Ramos (cell line): ENCODE measurements around the gene DLG3.

ENCODE experiments used
- in situ Hi-C: fragments of 300-500 bp; cut with MboI; formaldehyde crosslinking; loops from one replicate; pipeline ENCODE4 v1.14.3; 2022; ENCODE audit warnings: low sequenced_read_pairs; ENCODE audit not compliant: unreplicated experiment

The DLG3 gene

GRCh38 chrX:70437011-70437410, 7.6 kb upstream of the DLG3 start:
- in situ Hi-C loops, result no loop called here

- in situ Hi-C loops, result no loop called here
These were observed 6.5 kb upstream of the DLG3 start for GRCh38 chrX:70437921-70438665.

GRCh38 chrX:70439016-70439415, 5.6 kb upstream of the DLG3 start:
- in situ Hi-C loops, result no loop called here

- in situ Hi-C loops, result no loop called here
These were observed 2.4 kb upstream of the DLG3 start for GRCh38 chrX:70442224-70442623.

- in situ Hi-C loops, result no loop called here
These were observed 466 bp downstream of the DLG3 start for GRCh38 chrX:70444946-70445656.

- in situ Hi-C loops, result no loop called here
These were observed 1.3 kb downstream of the DLG3 start for GRCh38 chrX:70445951-70446350.

GRCh38 chrX:70446380-70447350, 2.0 kb downstream of the DLG3 start:
- in situ Hi-C loops, result no loop called here

- in situ Hi-C loops, result no loop called here
These were observed 4.9 kb downstream of the DLG3 start for GRCh38 chrX:70449457-70449966.

GRCh38 chrX:70452143-70452733, 7.6 kb downstream of the DLG3 start:
- in situ Hi-C loops, result loop anchor here (25.0 kb wide), 2 partner anchors 485 to 735 kb away; partner anchors contain the start of gene SLC7A3

- in situ Hi-C loops, result loop anchor here (25.0 kb wide), 2 partner anchors 484 to 734 kb away; partner anchors contain the start of gene SLC7A3
These were observed 8.5 kb downstream of the DLG3 start for GRCh38 chrX:70453024-70453618.

GRCh38 chrX:70454441-70455365, 10.1 kb downstream of the DLG3 start:
- in situ Hi-C loops, result loop anchor here (25.0 kb wide), 2 partner anchors 483 to 733 kb away; partner anchors contain the start of gene SLC7A3

GRCh38 chrX:70455366-70456202, 10.9 kb downstream of the DLG3 start:
- in situ Hi-C loops, result loop anchor here (25.0 kb wide), 2 partner anchors 482 to 732 kb away; partner anchors contain the start of gene SLC7A3

GRCh38 chrX:70456256-70456655, 11.6 kb downstream of the DLG3 start:
- in situ Hi-C loops, result loop anchor here (25.0 kb wide), 2 partner anchors 481 to 731 kb away; partner anchors contain the start of gene SLC7A3

- in situ Hi-C loops, result loop anchor here (25.0 kb wide), 2 partner anchors 476 to 726 kb away; partner anchors contain the start of gene SLC7A3
These were observed 16.4 kb downstream of the DLG3 start for GRCh38 chrX:70461026-70461425.

- in situ Hi-C loops, result loop anchor here (25.0 kb wide), 2 partner anchors 473 to 723 kb away; partner anchors contain the start of gene SLC7A3
These were observed 19.4 kb downstream of the DLG3 start for GRCh38 chrX:70464051-70464450.

- in situ Hi-C loops, result loop anchor here (25.0 kb wide), 2 partner anchors 470 to 720 kb away; partner anchors contain the start of gene SLC7A3
These were observed 22.3 kb downstream of the DLG3 start for GRCh38 chrX:70466968-70467367.

GRCh38 chrX:70468709-70469108, 24.1 kb downstream of the DLG3 start:
- in situ Hi-C loops, result loop anchor here (25.0 kb wide), 2 partner anchors 469 to 719 kb away; partner anchors contain the start of gene SLC7A3
